Stimulated activated effector memory CD8-positive, alpha-beta T cell treated with anti-CD3 and anti-CD28 coated beads, Interleukin-12 subunit alpha, Interleukin-12 subunit beta, amount 100 ng/mL, for 72 hours (primary cell): ENCODE measurements around the gene IFRD2.
A peak's percentile ranks its signal among the peaks of the same experiment; 100 is the strongest.
"Not testable (repeated sequence)": the region's sequence is repeated elsewhere in the genome, so short reads cannot be mapped to it uniquely, and the experiment has no call there.

ENCODE experiments used
- ATAC-seq: fragments of 150-1000 bp; cut with Tn5 transposase; 2 replicates; pipeline ENCODE4 v1.10.0; 2021
- DNase-seq, 2 donors: peaks; one replicate each; pipeline ENCODE4 v3.0.0; 2021 to 2022; ENCODE audit warnings: low spot score in 2 of 2
- H3K27ac Mint-ChIP-seq: one replicate; pipeline ENCODE4 v1.8.0; 2022; ENCODE audit warnings: mild to moderate bottlenecking, mixed read lengths
- H3K36me3 Mint-ChIP-seq: one replicate; pipeline ENCODE4 v1.8.0; 2022; ENCODE audit warnings: mild to moderate bottlenecking, mixed read lengths
- H3K4me1 Mint-ChIP-seq: one replicate; pipeline ENCODE4 v1.8.0; 2022; ENCODE audit warnings: mixed read lengths
- H3K4me3 Mint-ChIP-seq: one replicate; pipeline ENCODE4 v1.8.0; 2022; ENCODE audit warnings: mild to moderate bottlenecking, mixed read lengths
- H3K9me3 Mint-ChIP-seq: one replicate; pipeline ENCODE4 v1.8.0; 2022; ENCODE audit warnings: mixed read lengths

IFRD2 gene

GRCh38 chr3:50262200-50262599 is 30.0 kb downstream of the IFRD2 start:
- Mint-ChIP-seq H3K4me1 (peaks cover 12% of the 10 kb centered on the region), H3K36me3 (peaks cover 67% of the 10 kb centered on the region)
- not testable (repeated sequence) for H3K4me3 Mint-ChIP-seq, DNase-seq, ATAC-seq, H3K27ac Mint-ChIP-seq, H3K9me3 Mint-ChIP-seq

- no peak overlapping the region for H3K27ac Mint-ChIP-seq
- peaks cover 74% of the 10 kb centered on the region for H3K36me3 Mint-ChIP-seq
- no peak for DNase-seq
- H3K4me1 Mint-ChIP-seq: peaks cover 12% of the 10 kb centered on the region
- no peak for ATAC-seq
- H3K9me3 Mint-ChIP-seq: no peaks in the 10 kb centered on the region
- peak overlapping the region; percentile 66 for H3K4me3 Mint-ChIP-seq
Measured at GRCh38 chr3:50261505-50261904, 30.7 kb downstream of the IFRD2 start.

GRCh38 chr3:50260942-50261441 is 31.2 kb downstream of the IFRD2 start:
- H3K4me1 Mint-ChIP-seq: peaks cover 12% of the 10 kb centered on the region
- peak overlapping the region; percentile 66 for H3K4me3 Mint-ChIP-seq
- peaks cover 80% of the 10 kb centered on the region for H3K36me3 Mint-ChIP-seq
- no peak for ATAC-seq
- no peak for DNase-seq
- H3K9me3 Mint-ChIP-seq: no peaks in the 10 kb centered on the region
- peak overlapping the region; percentile 88 for H3K27ac Mint-ChIP-seq

DNA sequence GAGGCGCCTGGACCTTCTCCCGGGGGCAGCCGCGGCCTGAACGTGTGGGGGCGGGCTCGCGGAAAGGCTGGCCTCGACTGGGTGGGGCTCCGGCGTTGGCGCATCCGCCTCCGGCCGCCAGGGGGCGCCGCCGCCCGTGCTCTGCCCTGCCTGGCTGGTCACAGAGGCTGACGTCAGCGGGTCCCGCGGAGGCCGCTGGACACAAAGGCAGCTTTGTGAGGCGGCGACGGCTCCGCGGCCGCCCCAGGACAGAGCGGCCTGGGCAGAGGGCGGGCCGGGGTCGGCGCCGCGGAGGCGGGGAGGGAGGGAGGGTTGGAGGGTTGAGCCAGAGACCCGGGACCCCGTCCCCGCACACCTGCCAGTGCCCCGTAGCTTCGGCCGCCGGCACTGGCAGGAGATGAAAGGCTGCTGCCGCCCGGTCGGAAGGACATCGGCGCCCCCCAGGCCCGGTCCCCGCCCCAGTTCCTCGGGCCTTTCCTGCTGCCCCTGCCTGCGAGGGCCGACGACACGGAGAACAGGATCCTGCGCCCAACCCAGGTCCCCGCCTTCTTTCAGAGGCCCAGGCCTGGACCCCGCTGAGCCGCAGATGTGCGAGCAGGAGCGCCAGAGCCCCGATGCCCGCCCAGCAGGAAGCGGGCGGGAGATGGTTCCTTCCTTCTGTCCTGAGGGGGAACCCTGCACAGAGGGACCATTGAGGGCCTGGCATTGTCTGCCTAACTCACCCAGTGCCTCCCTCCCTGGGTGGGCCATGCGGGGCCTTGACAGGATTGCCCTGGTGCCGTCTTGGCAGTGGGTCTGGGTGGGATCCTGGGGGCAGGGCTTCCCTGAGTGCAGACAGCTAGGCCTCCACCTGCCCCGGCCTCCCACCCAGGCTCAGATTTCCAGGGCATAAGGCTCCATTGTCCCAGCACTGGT is 31.9 kb downstream of the IFRD2 start:
- H3K4me1 Mint-ChIP-seq: peaks cover 12% of the 10 kb centered on the region
- DNase-seq (peak; percentile 94), ATAC-seq (peak; percentile 94)
- peak overlapping the region; percentile 88 for H3K27ac Mint-ChIP-seq
- H3K9me3 Mint-ChIP-seq: no peaks in the 10 kb centered on the region
- H3K36me3 Mint-ChIP-seq: peaks cover 87% of the 10 kb centered on the region
- H3K4me3 Mint-ChIP-seq: peak overlapping the region; percentile 66

- peak; percentile 39 for ATAC-seq
- Mint-ChIP-seq H3K27ac (peak overlapping the region; percentile 88), H3K4me3 (peak overlapping the region; percentile 66), H3K4me1 (peaks cover 16% of the 10 kb centered on the region), H3K9me3 (no peaks in the 10 kb centered on the region), H3K36me3 (peaks cover 94% of the 10 kb centered on the region)
- DNase-seq: no peak
Measured at GRCh38 chr3:50259432-50260026, 32.7 kb downstream of the IFRD2 start.

GRCh38 chr3:50258979-50259378 is 33.2 kb downstream of the IFRD2 start:
- H3K36me3 Mint-ChIP-seq: peaks cover 97% of the 10 kb centered on the region
- no peak for ATAC-seq
- no peak for DNase-seq

GRCh38 chr3:50258029-50258680 is 34.1 kb downstream of the IFRD2 start:
- Mint-ChIP-seq H3K4me1 (peaks cover 28% of the 10 kb centered on the region), H3K36me3 (peaks cover 97% of the 10 kb centered on the region), H3K4me3 (no peak overlapping the region), H3K27ac (peak overlapping the region; percentile 88), H3K9me3 (no peaks in the 10 kb centered on the region)
- ATAC-seq: no peak
- DNase-seq: no peak

More at GRCh38 chr3:50258979-50259378, 33.2 kb downstream of the IFRD2 start:
- peak overlapping the region; percentile 88 for H3K27ac Mint-ChIP-seq
- H3K4me3 Mint-ChIP-seq: peak overlapping the region; percentile 66
- H3K4me1 Mint-ChIP-seq: peaks cover 21% of the 10 kb centered on the region
- H3K9me3 Mint-ChIP-seq: no peaks in the 10 kb centered on the region

- Mint-ChIP-seq H3K4me1 (peaks cover 28% of the 10 kb centered on the region), H3K36me3 (peaks cover 98% of the 10 kb centered on the region), H3K27ac (no peak overlapping the region), H3K4me3 (no peak overlapping the region), H3K9me3 (no peaks in the 10 kb centered on the region)
- no peak for DNase-seq
- no peak for ATAC-seq
Measured at GRCh38 chr3:50256978-50257890, 35.0 kb downstream of the IFRD2 start.

DNA sequence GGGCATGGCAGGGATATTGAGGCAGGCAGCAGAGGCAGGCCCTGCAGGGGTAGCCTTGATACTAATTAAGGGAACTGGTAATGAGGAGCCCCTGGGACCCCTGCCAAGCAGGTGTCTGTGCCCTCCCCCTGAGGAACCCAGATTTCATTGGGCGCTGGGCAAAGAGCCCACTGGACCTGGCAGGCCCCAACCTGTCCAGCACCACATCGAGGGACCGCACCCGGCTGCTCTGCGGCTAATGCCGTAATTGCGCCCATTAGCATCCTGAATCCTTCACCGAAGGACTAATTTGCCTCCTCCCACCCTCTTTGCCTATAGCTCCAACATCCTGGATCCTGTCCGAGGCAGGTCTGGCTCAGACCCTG is 37.0 kb downstream of the IFRD2 start:
- no peak for DNase-seq
- H3K4me3 Mint-ChIP-seq: no peak overlapping the region
- H3K27ac Mint-ChIP-seq: peak overlapping the region; percentile 86
- peaks cover 43% of the 10 kb centered on the region for H3K4me1 Mint-ChIP-seq
- peaks cover 100% of the 10 kb centered on the region for H3K36me3 Mint-ChIP-seq
- no peaks in the 10 kb centered on the region for H3K9me3 Mint-ChIP-seq
- ATAC-seq: no peak

GRCh38 chr3:50254577-50255250 is 37.5 kb downstream of the IFRD2 start:
- Mint-ChIP-seq H3K9me3 (no peaks in the 10 kb centered on the region), H3K36me3 (peaks cover 99% of the 10 kb centered on the region), H3K27ac (peak overlapping the region; percentile 86), H3K4me3 (no peak overlapping the region), H3K4me1 (peaks cover 44% of the 10 kb centered on the region)
- DNase-seq: no peak
- no peak for ATAC-seq

- H3K36me3 Mint-ChIP-seq: peaks cover 89% of the 10 kb centered on the region
- peak in 1 of 2 donors; percentile 32 for DNase-seq
- H3K9me3 Mint-ChIP-seq: no peaks in the 10 kb centered on the region
- peak; percentile 69 for ATAC-seq
- H3K27ac Mint-ChIP-seq: peak overlapping the region; percentile 85
- peak overlapping the region; percentile 19 for H3K4me3 Mint-ChIP-seq
- H3K4me1 Mint-ChIP-seq: peaks cover 65% of the 10 kb centered on the region
Measured at GRCh38 chr3:50251220-50251619, 41.0 kb downstream of the IFRD2 start.

DNA sequence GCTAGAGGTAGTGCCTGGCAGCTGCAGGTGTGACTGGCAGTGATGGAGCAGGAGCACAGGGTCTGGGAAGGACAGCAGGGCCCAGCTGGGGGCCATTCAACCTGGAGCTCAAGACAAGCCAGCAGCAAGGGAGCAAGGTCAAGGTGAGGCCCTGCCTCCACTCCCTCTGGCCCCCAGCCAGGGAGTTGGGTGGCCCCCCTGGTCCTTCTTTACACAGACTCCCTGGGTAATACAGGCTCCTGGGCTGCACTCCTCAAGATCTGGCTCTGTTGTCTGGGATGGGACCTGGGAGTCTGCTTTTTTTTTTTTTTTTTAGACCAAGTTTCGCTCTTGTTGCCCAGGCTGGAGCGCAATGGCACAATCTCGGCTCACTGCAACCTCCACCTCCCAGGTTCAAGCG is 41.7 kb downstream of the IFRD2 start:
- H3K4me1 Mint-ChIP-seq: peaks cover 72% of the 10 kb centered on the region
- ATAC-seq (no peak), DNase-seq (no peak)
- no peaks in the 10 kb centered on the region for H3K9me3 Mint-ChIP-seq
- H3K36me3 Mint-ChIP-seq: peaks cover 89% of the 10 kb centered on the region
- peak overlapping the region; percentile 93 for H3K27ac Mint-ChIP-seq
- H3K4me3 Mint-ChIP-seq: no peak overlapping the region

DNA sequence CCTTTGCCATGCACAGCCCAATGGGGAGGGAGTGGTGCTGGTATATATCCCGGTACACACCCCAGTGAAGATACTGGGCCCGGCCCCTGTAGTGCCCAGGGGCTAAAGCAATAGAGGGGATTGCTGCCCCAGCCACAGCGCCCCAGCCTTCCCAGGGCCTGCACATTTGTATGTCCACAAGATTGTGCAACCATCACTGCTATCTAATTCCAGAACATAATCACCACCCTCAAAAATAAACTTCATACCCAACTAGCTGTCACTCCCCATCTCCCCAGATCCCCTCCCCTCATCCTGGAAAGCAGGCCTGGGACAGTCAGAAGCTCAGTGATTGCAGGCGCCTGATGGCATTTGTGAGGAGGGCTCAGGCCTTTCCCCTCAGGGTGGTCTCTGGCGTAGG is 42.8 kb downstream of the IFRD2 start:
- Mint-ChIP-seq H3K4me1 (peaks cover 77% of the 10 kb centered on the region), H3K27ac (peak overlapping the region; percentile 93), H3K36me3 (peaks cover 89% of the 10 kb centered on the region), H3K9me3 (no peaks in the 10 kb centered on the region), H3K4me3 (no peak overlapping the region)
- no peak for ATAC-seq
- DNase-seq: no peak

GRCh38 chr3:50248387-50248786 is 43.8 kb downstream of the IFRD2 start:
- Mint-ChIP-seq H3K36me3 (peaks cover 89% of the 10 kb centered on the region), H3K27ac (peak overlapping the region; percentile 93), H3K4me1 (peaks cover 77% of the 10 kb centered on the region), H3K9me3 (no peaks in the 10 kb centered on the region), H3K4me3 (peak overlapping the region; percentile 51)
- no peak for ATAC-seq
- no peak for DNase-seq
